MCF 10A (cell line): ENCODE data around the gene TTLL5. TPM values are rescaled to one million over a fixed set of nuclear protein-coding genes. Genes with fewer than 3 reads are reported as not detected.
"Not testable (repeated sequence)": the region's sequence is repeated elsewhere in the genome, so short reads cannot be mapped to it uniquely, and the experiment has no call there.

Experiments used
- BruUV-seq: library from RNA; stranded (reverse); fragments of 400-500 nt; replicated peaks from 2 replicates; lab custom pipeline; 2021; lab: Mats Ljungman, UMichigan
- CTCF ChIA-PET: fragments of 300-600 bp; sonication (Branson Sonifier 250); formaldehyde crosslinking; extraction: SDS; loops from one replicate; lab custom pipeline; 2021; ENCODE audit warnings: antibody characterized with exemption, inconsistent platforms; lab: Yijun Ruan, JAX
- POLR2A ChIA-PET: fragments of 300-600, 350-650 bp; sonication (Branson Sonifier 250); formaldehyde crosslinking; extraction: SDS; loops from one replicate; lab custom pipeline; 2020; ENCODE audit warnings: antibody characterized with exemption, inconsistent platforms; lab: Yijun Ruan, JAX
- DNase-seq: peaks from one replicate; pipeline ENCODE4 v3.0.0-alpha.2; 2018; ENCODE audit not compliant: unreplicated experiment
- H3K27ac Mint-ChIP-seq: one replicate; pipeline ENCODE4 v1.8.0; 2022; ENCODE audit warnings: mild to moderate bottlenecking, low read depth, mixed read lengths; ENCODE audit not compliant: unreplicated experiment
- H3K27me3 Mint-ChIP-seq: one replicate; pipeline ENCODE4 v1.8.0; 2022; ENCODE audit warnings: mixed read lengths; ENCODE audit not compliant: insufficient read depth, unreplicated experiment
- H3K36me3 Mint-ChIP-seq: one replicate; pipeline ENCODE4 v1.8.0; 2022; ENCODE audit warnings: mild to moderate bottlenecking, moderate library complexity, mixed read lengths; ENCODE audit not compliant: insufficient read depth, unreplicated experiment
- H3K4me1 Mint-ChIP-seq: one replicate; pipeline ENCODE4 v1.8.0; 2022; ENCODE audit warnings: mixed read lengths; ENCODE audit not compliant: insufficient read depth, unreplicated experiment
- H3K4me3 Mint-ChIP-seq: one replicate; pipeline ENCODE4 v1.8.0; 2022; ENCODE audit warnings: mild to moderate bottlenecking, moderate library complexity, mixed read lengths; ENCODE audit not compliant: unreplicated experiment
- H3K9me3 Mint-ChIP-seq: one replicate; pipeline ENCODE4 v1.8.0; 2022; ENCODE audit warnings: mixed read lengths; ENCODE audit not compliant: unreplicated experiment
- intact Hi-C: fragments of 100-400 bp; cut with micrococcal nuclease; formaldehyde crosslinking; loops from 2 replicates; pipeline ENCODE4 v1.14.1; 2022
- total RNA-seq: library from RNA; stranded (reverse); gene quantifications from 2 replicates; pipeline ENCODE4 v1.2.3, GENCODE V29; 2022
- TF ChIP-seq, protein P1 (sequence below): fragments of 200-600 bp; IDR thresholded peaks from one replicate; pipeline ENCODE4 v1.8.0; 2022; ENCODE audit warnings: antibody characterized with exemption, mild to moderate bottlenecking; ENCODE audit not compliant: unreplicated experiment

TTLL5 gene
- total RNA-seq, 1 experiment from 2014 or later = 31.7 TPM

DNA sequence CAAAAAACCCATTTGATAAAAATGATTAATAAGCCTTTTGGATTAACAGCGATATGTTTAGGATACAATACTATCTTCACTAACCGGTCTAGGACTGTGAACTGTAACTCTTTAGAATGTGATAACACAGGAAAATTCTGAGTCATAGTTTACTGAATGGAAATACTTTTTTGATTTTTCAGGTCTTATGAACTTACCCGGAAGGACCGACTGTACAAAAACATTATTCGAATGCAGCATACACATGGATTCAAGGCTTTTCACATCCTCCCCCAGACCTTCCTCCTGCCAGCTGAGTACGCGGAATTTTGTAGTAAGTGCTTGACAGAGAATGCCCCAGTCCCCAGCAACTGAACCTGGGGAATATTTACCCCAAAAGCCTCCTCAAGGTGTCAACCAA is 29.0 kb downstream of the TTLL5 start:
- no peaks in the 10 kb centered on the region for H3K9me3 Mint-ChIP-seq
- H3K27ac Mint-ChIP-seq = no peak overlapping the region
- TF ChIP-seq, protein P1, sequence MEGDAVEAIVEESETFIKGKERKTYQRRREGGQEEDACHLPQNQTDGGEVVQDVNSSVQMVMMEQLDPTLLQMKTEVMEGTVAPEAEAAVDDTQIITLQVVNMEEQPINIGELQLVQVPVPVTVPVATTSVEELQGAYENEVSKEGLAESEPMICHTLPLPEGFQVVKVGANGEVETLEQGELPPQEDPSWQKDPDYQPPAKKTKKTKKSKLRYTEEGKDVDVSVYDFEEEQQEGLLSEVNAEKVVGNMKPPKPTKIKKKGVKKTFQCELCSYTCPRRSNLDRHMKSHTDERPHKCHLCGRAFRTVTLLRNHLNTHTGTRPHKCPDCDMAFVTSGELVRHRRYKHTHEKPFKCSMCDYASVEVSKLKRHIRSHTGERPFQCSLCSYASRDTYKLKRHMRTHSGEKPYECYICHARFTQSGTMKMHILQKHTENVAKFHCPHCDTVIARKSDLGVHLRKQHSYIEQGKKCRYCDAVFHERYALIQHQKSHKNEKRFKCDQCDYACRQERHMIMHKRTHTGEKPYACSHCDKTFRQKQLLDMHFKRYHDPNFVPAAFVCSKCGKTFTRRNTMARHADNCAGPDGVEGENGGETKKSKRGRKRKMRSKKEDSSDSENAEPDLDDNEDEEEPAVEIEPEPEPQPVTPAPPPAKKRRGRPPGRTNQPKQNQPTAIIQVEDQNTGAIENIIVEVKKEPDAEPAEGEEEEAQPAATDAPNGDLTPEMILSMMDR = no peak
- intact Hi-C loops = no loop called here
- H3K27me3 Mint-ChIP-seq = no peaks in the 10 kb centered on the region
- CTCF ChIA-PET = interaction anchor here (0.6 to 0.7 kb wide), 2 partner anchors 85 to 199 kb away, joined by 3 read pairs; no protein-coding TSS in a partner anchor
- no peak overlapping the region for H3K4me3 Mint-ChIP-seq
- POLR2A ChIA-PET = no interaction called here
- peaks cover 49% of the 10 kb centered on the region for H3K36me3 Mint-ChIP-seq
- no peak for DNase-seq
- no TSS peak for BruUV-seq
- no peaks in the 10 kb centered on the region for H3K4me1 Mint-ChIP-seq

DNA sequence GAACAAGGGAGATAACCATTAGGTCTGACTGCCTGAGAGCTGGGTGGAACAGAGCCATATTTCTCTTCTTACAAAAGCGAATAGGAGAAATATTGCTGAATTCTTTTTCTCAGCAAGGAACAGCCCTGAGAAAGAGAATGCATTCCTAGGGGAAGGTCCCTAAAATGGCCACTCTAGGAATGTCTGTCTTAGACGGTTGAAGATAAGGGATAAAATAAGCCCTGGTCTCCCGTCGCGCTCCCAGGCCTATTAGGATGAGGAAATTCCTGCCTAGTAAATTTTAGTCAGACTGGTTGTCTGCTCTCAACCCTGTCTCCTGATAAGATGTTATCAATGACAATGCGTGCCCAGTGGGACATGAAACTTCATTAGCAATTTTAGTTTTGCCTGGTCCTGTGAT is 34.0 kb downstream of the TTLL5 start:
- H3K27ac Mint-ChIP-seq, BruUV-seq, DNase-seq, H3K27me3 Mint-ChIP-seq, H3K4me1 Mint-ChIP-seq, intact Hi-C loops, H3K4me3 Mint-ChIP-seq, H3K9me3 Mint-ChIP-seq, CTCF ChIA-PET: not testable (repeated sequence)
- POLR2A ChIA-PET = interaction anchor here (0.7 kb wide), 1 partner anchor 22 kb away, joined by 3 read pairs; no protein-coding TSS in a partner anchor
- peaks cover 43% of the 10 kb centered on the region for H3K36me3 Mint-ChIP-seq

DNA sequence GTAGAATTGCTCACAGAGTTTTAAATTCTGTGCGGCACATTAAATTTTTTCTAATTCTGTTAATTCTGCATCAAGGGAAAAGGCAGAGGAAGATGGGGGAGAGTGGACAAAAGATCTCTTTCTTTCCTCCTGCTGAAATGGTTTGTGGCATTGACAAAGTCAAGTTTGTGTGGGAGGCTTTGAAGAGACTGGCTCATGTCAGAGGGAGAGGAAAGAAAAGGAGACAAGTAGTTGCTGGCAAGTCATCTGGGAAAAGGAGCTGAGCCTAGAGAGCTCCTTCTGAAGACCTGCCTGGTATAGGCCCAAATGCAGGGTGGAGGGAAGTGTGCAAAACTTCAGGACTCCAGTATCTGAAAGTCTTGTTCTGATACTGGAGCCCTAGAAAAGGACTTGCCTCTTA is 36.3 kb downstream of the TTLL5 start:
- TF ChIP-seq, protein P1 = no peak
- ChIA-PET CTCF (interaction anchor here (1.3 to 2.3 kb wide), 2 partner anchors 13 to 120 kb away, joined by 4 to 21 read pairs; no protein-coding TSS in a partner anchor), POLR2A (no interaction called here)
- no peaks in the 10 kb centered on the region for H3K27me3 Mint-ChIP-seq
- no peak overlapping the region for H3K27ac Mint-ChIP-seq
- intact Hi-C loops = no loop called here
- no peaks in the 10 kb centered on the region for H3K4me1 Mint-ChIP-seq
- BruUV-seq = no TSS peak
- peaks cover 49% of the 10 kb centered on the region for H3K36me3 Mint-ChIP-seq
- no peak for DNase-seq
- H3K9me3 Mint-ChIP-seq = no peaks in the 10 kb centered on the region
- no peak overlapping the region for H3K4me3 Mint-ChIP-seq

DNA sequence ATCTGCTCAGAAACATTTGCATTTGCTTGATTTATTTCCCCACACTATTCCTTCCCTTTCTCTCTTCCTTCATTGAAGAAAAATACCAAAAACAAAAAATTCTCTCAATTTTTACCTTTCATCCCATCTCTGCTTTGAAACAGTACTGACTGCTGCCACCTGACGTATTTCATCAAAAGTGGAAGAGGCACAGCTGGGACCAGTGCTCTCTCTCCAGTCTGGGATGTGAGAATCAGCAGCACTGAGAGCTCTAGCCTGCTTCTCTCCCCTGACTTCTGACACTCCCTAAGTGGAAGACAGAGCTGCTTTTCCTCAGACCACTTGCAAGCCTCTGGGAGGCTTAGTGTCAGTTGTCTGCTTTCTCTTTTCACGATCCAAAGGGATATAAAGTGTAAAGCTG is 36.9 kb downstream of the TTLL5 start:
- Mint-ChIP-seq H3K9me3 (no peaks in the 10 kb centered on the region), H3K27me3 (no peaks in the 10 kb centered on the region), H3K36me3 (peaks cover 49% of the 10 kb centered on the region), H3K4me1 (no peaks in the 10 kb centered on the region), H3K4me3 (no peak overlapping the region), H3K27ac (no peak overlapping the region)
- no TSS peak for BruUV-seq
- no peak for DNase-seq
- ChIA-PET CTCF (interaction anchor here (0.6 to 2.3 kb wide), 4 partner anchors 12 to 285 kb away, joined by 3 to 21 read pairs (median 4); no protein-coding TSS in a partner anchor), POLR2A (no interaction called here)
- intact Hi-C loops = no loop called here
- TF ChIP-seq, protein P1 = no peak

- Mint-ChIP-seq H3K27ac (no peak overlapping the region), H3K4me1 (no peaks in the 10 kb centered on the region), H3K4me3 (no peak overlapping the region), H3K27me3 (no peaks in the 10 kb centered on the region), H3K9me3 (no peaks in the 10 kb centered on the region), H3K36me3 (peaks cover 42% of the 10 kb centered on the region)
- TF ChIP-seq, protein P1 = no peak
- no peak for DNase-seq
- intact Hi-C loops = no loop called here
- CTCF ChIA-PET = no interaction called here
- no TSS peak for BruUV-seq
- POLR2A ChIA-PET = no interaction called here
Measured at GRCh38 chr14:75699331-75699730, 38.3 kb downstream of the TTLL5 start.
